Limb (tissue), 2 donors: ENCODE measurements around the gene KCNA1.
A peak's percentile ranks its signal among the peaks of the same experiment; 100 is the strongest.
"Not testable (repeated sequence)": the region's sequence is repeated elsewhere in the genome, so short reads cannot be mapped to it uniquely, and the experiment has no call there.

Experiments
- DNase-seq, 2 donors: peaks; one replicate each; pipeline ENCODE4 v3.0.0-alpha.2; 2016; ENCODE audit errors: extremely low spot score in 2 of 2

The KCNA1 gene

GRCh38 chr12:4909734-4910501 lies at the start of gene KCNA1:
TSS of gene KCNA1 (plus strand) at chr12:4909905. CDS start at chr12:4911379, 1,474 bp downstream.
- DNase-seq, result peak in 1 of 2 donors; percentile 70

GRCh38 chr12:4860741-4861140 lies 49.0 kb upstream of the KCNA1 start:
- no peak for DNase-seq

DNA sequence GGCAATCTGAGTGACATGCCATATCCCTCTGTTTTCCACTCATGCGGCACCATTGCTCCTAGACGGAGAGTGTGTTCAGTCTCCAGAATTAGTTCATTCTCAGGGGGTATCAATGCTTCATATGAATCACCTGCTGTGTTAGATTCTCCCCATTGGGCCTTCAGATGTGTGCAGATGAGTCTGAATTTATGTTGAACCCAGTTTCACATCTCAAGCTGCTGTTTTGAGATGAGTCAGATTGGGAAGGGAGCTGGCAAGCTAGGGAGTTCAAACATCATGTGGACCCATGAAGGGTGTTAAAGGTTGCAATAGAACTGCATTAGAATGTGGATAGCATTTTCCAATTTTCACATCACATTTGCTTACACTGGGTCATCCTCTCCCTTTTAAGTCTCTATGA lies 46.9 kb upstream of the KCNA1 start:
- DNase-seq, result no peak

GRCh38 chr12:4864575-4864974 lies 45.1 kb upstream of the KCNA1 start:
- DNase-seq, result no peak

DNA sequence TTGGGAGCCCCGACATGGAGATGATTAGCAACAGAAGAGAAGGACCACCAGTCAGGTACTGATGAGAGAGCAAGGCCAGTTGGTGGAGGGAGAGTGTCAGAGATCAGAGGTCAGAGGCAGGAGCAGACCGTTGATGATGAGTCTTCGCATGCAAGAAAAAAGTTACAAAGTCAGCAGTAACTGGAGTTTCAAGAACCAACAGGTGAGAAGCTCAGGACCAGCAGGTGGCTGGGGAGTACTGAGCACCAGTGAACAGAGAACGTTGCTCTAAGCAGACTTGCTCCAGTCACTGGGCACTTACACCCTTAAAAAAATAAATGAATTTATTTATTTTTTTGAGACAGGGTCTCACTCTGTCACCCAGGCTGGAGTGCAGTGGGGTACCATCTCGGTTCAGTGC lies 44.5 kb upstream of the KCNA1 start:
- no peak for DNase-seq

DNA sequence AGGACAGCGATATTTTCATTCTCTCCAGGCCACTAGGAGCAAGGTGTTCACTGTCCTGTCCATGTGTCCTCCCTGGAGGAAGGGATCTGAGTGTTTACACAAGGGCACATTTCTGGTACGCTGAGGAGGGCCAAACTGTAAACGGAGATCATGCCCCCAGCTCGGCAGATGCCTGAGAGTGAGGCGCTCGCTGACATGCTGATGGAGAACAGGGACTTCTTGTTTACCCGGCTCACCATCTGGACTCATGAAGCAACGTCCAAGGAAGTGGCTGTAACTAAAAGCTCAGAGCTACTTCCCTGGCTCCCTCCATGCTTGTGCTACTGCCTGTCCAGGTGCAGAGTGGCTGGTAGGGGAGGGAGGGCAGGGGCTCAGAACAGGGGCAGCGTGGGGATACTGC lies 43.4 kb upstream of the KCNA1 start:
- DNase-seq, result no peak

DNA sequence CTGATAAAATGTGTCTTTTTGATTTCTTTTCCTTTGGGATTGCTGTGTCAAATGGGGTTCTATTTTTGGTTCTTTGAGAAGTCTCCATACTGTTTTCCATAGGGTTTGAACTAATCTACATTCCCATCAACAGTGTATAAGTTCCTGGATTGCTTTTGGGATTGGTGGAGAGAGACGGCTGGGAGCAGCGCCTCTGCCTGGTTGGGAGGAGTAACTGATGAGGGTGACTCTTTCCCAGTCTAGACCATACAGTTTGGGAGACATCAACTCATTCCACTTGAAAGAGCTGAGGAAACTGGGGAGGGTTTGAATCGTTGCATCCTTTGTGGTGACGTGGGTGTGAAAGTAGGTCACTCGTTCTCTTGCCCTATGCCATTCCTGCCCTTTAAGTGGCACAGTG lies 42.3 kb upstream of the KCNA1 start:
- no peak for DNase-seq

GRCh38 chr12:4870423-4870822 lies 39.3 kb upstream of the KCNA1 start:
- DNase-seq, result no peak

GRCh38 chr12:4871514-4871913 lies 38.2 kb upstream of the KCNA1 start:
- no peak for DNase-seq

GRCh38 chr12:4873947-4874346 lies 35.8 kb upstream of the KCNA1 start:
- no peak for DNase-seq

GRCh38 chr12:4874671-4875070 lies 35.0 kb upstream of the KCNA1 start:
- no peak for DNase-seq

GRCh38 chr12:4879481-4879880 lies 30.2 kb upstream of the KCNA1 start:
- not testable (repeated sequence) for DNase-seq

- no peak for DNase-seq
Measured at GRCh38 chr12:4881266-4882064, 28.2 kb upstream of the KCNA1 start.

GRCh38 chr12:4891866-4892265 lies 17.8 kb upstream of the KCNA1 start:
- no peak for DNase-seq

GRCh38 chr12:4892418-4892817 lies 17.3 kb upstream of the KCNA1 start:
- DNase-seq, result no peak

GRCh38 chr12:4894019-4894418 lies 15.7 kb upstream of the KCNA1 start:
- no peak for DNase-seq

DNA sequence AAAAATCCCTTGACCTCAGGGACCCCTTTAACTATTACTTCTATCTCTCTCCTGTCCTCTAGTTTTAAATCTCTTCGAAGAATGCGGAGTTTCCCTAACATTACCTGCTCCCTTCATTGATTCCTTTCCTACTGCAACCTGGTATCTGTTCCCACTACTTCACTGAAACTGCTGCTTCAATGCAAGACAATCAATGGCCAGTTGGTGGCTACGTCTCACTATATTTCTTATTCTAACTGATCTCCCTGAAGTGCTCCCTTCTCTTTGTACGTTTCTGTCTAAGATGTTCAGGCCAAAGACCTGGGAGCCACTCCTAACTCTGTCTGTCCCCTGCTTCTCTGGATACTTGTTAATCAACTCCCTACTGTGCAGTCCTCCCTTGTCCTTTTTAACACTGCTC lies 10.3 kb upstream of the KCNA1 start:
- DNase-seq, result no peak

- DNase-seq, result no peak
Measured at GRCh38 chr12:4900327-4900726, 9.4 kb upstream of the KCNA1 start.

DNA sequence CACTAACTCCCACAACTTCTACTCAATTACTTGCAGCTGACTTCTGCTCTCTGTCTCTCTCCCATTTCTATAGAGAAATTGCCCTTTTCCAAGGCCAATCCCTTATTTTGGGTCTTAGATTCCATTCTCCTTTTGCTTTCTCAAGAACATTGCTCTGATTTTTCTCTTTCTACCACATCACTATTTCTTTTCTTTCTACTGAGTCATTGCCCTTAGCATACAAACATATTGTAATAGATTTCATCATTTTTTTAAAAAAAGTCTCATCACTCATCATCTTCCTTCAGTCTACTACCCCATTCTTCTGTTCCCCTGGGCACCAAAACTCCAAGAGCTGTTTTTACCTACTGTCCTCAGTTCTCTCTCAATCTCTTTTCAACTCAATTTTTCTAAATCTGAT lies 4.4 kb upstream of the KCNA1 start:
- no peak for DNase-seq

- DNase-seq, result peak in 1 of 2 donors; percentile 56
Measured at GRCh38 chr12:4908684-4909409, 858 bp upstream of the KCNA1 start.

GRCh38 chr12:4909410-4909733 lies 333 bp upstream of the KCNA1 start:
- peak in 1 of 2 donors; percentile 10 for DNase-seq
